NCI-H345 treated with DMSO at 0.1 percent for 48 hours (cell line): Measurements from ENCODE around the gene SYK.
"Not testable (repeated sequence)": the region's sequence is repeated elsewhere in the genome, so short reads cannot be mapped to it uniquely, and the experiment has no call there.

Experiments
- DNase-seq: peaks from one replicate; lab custom pipeline; 2025; ENCODE audit not compliant: unreplicated experiment; lab: John Stamatoyannopoulos, UW

Gene SYK

DNA sequence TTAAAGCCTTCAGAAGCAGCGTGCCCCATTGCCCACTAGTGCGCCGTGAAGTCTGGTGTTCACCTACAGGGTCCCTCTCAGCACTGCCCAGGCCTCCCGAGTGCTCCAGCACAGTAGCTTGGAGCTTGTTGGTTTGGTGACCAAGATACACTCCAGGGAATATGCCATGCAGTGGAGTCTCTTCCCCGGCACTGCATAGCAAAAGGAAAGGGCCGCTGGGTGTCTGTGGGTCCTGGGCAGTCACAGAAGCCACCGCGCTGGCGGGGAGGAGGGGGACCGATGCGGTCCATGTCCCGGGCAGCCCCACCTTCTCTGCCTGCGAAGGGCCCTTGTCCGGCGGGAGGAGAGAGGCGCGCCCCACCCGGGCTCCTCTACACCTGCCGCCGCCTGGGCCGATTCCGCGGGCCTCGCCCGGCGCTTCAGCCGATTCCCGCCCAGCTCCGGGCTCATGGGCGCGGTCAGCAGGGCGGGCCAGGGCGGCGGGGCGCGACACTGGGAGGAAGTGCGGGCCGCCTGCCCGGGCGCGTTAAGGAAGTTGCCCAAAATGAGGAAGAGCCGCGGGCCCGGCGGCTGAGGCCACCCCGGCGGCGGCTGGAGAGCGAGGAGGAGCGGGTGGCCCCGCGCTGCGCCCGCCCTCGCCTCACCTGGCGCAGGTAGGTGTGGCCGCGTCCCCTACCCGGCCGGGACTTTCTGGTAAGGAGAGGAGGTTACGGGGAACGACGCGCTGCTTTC is at the start of gene SYK:
SYK (plus strand) TSS at position 579 of the 732 bp plus-strand sequence. CDS start 42,080 bp downstream, outside the sequence.
- DNase-seq = no peak

DNA sequence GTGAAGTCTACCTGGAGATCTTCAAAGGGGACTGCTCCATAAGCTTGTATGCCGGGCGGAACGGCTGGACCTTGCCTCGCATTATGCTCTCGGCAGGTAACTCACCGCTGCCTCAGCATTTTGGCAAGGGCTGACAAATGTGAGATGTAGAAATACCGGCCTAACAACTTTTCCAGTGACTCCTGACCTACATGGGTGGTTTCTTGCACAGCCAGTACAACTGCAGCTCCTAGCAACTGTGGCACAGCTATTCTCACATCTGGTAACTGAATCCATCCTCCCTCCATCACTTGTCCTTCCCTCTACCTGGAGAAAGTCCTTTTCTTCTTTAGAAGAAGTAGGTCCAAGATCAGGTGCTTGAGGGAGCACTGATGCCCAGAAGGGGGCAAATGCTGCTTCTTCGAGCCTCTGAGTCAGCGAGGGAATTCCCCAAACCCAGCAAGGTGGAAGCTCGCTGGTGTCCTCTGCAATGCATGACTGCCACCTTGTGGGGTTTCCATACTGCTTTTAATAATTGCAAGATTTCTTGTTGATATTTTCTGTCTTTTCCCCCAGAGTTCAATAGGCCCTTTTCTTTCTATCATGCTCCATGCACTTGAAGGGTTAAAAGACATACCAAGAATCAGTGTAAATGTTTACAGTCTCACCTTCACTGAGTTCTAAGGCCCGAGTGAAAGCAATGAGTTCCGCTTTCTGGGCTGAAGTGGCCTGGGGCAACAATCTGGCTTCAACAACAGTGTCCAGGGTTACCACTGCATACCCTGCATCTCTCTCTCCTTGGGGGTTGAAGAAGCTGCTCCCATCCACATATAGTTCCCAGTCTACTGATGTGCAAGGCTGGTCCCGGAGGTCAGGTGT is 45.9 kb upstream of the SYK start:
- not testable (repeated sequence) for DNase-seq

DNA sequence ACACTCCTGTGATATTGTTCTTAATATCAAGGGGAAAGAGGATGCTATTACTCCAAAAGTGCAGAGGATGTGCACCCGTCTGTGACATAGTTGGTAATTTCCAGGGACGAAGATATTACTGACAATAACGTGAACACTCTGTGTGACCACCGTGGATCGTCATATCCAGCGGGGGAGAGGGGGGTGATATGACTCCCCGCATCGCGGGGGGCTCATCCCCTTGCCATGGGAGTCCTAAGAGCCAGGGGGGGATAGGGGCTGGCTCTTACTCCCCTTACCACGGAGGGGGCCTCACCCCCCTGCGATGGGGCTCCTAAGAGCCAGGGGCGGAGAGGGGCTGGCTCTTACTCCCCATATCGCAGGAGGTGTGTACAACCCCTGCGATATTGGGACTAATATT is 41.0 kb upstream of the SYK start:
- not testable (repeated sequence) for DNase-seq

DNA sequence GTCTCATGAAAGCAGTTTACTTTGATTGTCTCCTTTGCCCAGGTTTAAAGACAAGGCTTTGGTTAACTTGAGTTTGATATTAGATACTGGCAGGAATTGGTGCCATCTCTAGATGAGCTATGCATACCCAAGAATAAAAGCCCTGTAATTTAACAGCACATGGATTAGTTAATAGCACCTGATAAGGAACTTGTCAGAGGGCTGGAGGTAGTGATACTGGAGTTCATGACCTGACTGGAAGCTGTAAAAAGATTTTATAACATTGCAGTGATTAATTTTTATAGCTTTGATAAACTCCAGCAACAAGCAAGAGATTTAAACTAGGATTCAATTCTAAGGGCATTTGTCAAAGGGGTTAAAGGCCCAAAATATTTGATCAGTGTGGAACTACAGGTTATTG is 34.9 kb upstream of the SYK start:
- DNase-seq = no peak

DNA sequence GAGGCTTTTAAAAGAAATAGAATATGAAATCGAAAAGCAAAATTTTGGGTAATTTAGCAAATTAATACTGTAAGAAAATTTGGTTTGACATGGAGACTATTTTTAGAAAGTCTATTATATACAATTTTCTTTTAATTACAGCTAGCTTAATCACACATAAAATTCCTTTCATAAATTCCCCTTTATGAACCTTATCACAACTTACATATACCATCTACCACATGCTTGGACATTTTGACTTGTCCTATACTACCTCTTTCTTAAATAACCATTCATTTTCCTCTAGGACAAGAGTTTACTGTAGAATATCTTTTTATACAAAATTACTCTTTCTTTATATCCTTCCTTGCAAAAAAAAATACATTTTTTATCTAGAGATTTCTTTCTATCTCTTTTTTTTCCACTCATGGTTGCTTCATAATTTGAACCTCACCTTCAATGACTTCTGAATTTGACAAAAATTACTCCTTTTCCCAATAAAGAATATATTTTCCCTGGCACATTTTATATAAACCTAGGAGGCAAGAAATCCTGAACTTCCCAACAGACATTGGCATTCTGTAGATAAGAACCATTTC is 34.0 kb upstream of the SYK start:
- no peak for DNase-seq

DNA sequence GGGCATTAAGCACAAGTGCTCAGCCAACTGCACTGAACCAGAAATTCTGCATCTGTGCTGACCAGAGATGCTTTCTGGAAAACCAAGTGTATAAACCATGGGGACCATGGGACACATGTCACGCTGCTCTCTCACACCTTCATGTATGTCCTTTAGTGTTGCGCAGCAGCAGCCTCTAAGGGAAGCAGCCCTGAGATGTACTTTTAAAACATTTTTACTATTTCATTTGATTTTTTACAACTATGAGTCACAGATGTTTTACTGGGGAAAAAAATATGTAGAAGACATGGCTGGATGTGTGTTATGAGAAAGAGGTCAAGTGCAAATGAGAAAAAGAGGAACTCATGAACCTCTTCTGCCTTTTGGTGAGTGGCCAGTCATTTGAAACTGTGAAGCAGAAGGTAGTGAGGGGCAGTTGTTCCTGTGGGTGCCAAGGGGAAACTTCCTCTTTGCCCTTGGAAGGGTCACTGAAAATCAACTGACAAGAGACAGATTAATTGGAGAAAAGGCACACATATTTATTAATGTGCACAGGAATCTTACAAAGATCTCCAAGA is 31.4 kb upstream of the SYK start:
- DNase-seq = no peak

DNA sequence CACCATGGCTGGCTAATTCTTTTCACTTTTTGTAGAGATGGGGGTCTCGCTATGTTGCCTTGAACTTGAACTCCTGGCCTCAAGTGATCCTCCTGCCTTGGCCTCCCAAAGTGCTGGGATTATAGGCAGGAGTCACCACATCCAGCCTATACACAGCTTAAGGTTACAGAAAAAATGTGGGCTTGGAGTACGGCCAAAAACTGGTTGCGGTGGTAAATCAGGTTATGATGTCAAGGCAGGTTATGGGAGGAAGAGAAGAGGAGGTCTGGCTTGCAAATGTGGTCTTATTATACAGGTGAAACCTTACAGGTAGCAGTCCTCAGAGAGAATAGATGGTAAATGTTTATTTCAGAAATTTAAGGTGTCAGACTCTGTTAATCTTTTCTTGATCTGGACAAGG is 30.7 kb upstream of the SYK start:
- DNase-seq = no peak

DNA sequence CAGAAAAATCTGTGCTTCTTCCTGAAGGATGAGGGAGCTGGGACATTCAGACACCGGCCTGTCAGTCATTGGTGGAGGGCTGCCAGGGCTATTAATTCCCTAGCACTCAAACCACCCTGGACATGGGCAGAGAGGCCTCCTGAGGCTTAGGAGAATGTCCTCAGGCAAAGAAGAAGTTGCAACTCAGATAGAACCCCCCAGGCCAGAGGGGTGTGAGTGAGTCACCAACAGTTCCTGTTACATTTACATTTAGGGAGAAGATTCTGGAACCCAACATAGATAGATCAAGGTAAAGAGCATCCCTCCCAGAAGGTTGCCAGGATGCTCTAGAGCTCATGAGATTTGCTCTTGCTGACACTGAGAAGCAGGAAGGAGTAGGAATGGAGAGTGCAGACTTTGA is 29.2 kb upstream of the SYK start:
- DNase-seq = no peak

DNA sequence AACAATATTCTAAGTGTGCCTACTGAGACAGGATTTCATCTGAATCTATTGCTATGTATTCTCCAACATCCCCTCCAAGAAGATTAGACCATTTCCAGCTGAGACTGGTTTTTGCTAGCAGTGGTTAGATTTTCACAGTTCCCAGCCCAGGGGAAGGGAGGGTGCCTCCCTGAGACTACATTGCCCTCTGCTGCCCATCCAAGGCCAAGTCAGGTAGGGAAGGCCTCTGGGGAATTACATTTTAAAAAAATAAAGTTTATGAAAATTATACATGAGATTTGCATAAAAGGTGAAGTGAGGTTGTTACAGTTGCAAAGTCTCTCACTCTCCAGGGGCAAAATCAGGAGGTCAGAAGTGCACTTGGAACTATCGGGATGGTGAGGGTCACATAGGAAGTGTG is 28.0 kb upstream of the SYK start:
- DNase-seq = no peak

DNA sequence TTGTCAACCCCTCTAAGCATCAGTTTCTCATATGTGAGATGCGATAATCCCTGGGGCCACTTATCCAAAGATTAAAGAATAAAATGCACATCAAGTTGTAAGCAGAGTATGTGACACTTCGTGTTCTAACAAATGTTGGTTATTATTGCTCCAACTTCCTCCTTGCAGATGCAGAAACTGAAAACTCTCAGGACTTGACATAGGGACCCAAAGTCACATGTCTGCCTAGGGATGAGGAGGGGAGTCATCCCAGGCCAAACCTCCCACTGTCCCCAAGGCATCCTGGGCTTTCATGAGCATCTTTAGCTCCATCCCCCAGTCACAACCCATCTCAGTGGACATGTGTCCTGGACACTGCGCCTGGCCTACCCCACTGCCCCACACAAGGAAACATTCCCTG is 27.5 kb upstream of the SYK start:
- DNase-seq = no peak

DNA sequence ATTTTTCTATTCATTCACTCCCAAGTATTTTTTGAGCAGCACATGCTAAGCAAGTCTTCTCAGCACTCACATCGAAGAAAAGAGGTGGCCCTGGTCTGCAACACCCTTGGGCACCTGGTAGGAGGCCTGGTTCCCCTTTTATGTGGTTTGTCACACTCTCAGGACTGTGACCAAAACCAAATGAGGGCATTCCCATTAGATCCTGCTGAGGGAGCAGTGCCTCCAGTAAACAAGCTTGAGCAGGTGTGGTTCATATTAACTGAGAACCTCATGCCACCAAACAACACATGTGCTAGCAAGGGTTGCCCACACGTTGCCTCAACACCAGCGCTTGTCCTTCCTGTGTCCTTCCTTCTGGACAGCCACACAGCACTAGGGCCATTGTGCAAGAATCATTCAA is 26.9 kb upstream of the SYK start:
- no peak for DNase-seq

DNA sequence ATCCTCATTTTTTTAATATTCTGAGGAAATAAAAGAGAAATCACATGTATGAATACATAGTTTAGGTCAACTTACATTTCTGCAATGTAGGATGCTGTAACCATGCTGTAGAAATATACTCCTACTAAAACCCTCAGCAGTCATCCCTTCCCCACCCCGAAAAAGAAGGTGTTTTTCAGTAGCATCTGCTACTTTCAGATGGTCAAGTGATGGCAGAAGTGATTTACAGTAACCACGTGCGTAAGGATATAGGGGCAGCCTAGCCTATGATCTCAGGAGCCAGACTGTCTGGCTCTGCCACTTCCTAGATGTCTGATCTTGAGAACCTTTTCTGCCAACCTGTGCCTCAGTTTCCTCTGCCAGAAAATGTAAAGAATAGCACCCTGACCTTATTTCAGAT is 26.0 kb upstream of the SYK start:
- DNase-seq = no peak

DNA sequence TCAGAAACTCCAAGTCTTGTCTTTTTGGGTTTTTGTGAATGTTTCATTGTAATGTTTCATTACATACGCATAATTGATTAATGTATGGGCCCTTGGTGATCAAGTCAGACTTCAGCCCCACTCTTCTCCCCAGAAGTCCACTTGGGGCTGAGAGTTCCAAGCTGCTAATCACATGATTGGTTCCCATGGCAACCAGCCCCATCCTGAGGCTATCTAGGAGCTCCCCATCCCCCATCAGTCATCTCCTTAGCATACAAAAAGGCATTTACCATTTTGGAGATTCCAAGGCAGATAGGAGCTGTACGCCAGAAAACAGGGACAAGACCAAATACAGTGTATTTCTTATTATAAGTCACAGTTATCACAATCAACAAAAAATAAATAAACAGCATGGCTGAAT is 22.9 kb upstream of the SYK start:
- DNase-seq = no peak

DNA sequence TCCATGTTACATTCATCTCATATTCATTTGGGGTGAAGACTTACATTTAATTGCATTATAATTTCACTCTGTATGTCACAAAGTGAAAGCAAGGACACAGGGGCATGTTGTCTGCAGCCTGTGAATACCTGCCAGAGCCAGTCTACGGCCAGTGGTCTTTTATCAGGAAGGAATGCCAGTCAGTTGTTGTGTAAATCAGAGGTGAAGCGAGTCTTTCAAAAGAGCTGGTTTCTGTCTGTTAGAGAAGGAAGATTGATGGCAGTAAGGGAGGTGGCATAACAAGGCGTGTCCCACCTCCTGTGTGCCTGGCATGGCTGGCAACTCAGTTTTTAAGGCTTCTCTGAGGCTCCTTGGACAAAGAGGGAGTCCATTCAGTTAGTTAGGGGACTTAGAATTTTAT is 18.1 kb upstream of the SYK start:
- DNase-seq = no peak

DNA sequence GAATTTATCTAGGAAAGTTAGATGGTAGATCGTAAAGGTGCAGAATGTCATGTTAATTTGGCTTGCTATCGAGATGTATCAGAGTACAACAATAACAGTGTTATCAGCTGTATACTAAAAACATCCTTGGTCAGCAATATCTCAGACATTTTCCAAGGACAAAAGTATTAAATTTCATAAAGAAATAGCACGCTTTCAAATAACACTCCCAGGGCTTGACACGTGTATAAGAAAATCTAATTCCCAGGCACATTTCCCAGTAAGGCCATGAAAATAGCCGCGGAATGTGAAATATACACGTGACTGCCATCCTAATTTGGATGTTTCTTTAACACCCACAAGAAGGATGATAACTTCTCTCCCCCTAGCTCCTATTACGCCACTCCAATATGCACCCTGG is 17.7 kb upstream of the SYK start:
- no peak for DNase-seq

DNA sequence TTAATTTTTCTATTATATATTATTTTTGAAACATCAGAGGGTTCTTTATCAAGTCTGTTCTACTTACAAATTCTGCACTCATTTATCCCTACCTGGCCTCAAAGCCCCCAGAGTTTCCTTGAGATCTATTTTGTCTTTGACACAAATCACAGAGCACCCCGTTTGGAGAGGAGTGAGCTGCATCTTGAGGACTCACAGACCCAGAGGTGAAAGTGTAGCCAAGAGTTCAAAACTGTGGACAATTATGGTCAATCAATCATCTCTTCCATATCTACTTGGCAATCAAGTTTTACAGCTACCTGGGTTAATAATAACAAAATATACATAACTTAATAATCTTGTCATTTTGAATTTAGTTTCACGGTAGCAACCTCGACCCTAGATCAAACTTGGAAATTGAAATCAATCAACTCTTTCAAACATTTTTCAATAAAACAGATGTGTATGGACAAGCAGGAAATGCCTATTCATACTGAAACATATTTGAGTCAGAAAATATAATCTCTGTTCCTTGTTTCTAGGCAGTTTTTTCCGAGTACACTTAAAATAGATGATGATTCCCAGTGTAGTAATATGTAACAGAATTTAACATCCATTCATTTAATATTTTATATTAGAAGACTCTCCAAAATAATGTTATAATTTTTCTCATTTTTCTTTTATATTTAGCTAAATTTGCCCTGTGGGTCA is 13.7 kb upstream of the SYK start:
- no peak for DNase-seq

DNA sequence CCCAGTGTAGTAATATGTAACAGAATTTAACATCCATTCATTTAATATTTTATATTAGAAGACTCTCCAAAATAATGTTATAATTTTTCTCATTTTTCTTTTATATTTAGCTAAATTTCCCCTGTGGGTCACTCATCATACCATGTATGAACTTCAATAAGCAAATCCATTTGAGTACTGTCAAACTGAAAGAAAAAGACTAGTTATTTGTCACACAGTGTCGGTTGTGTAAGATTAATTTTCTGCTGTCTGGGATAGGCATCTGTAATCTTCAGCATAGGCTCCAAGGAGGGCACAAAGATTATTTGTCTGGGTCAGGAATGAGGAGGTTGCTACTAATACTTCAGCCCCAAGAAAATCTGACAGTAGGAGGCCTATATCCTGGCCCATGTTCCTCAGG is 13.1 kb upstream of the SYK start:
- not testable (repeated sequence) for DNase-seq

DNA sequence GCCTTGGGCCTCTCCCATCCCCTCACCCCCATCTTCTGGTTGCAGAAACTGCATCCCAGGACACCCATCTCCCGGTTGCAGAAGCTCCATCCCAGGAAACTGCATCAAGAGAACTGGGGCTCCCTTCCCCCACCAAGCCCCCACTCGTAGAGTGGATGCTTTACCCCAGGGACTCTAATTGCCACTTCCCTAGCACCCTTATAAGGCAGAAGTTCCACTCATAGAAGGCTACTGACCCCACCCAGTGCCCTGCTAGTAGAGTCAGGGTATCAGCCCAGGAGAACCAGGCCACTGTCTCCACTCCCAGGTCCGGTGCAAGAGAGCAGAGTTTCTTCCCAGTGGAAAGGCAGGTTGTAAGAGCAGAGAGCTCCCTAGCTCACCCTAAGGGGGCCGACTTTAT is 12.2 kb upstream of the SYK start:
- DNase-seq = no peak

DNA sequence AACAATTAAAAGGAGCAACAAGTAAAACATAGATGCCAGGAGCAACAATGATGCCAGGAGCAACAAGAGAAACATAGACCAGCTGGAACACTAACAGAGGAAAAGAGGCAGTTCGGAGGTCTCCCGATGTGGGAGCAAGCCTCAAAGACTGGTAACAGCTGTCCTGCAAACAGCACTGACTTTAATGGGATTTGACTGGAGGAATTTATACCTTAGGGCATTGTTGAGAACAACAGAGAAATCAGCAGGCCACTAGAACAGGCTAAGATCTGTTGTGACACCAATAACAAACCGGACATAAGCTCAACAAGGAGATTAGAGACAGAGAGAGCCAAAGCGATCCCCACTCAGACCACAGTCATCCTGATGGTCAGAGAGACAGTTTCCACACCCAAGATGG is 11.8 kb upstream of the SYK start:
- no peak for DNase-seq

DNA sequence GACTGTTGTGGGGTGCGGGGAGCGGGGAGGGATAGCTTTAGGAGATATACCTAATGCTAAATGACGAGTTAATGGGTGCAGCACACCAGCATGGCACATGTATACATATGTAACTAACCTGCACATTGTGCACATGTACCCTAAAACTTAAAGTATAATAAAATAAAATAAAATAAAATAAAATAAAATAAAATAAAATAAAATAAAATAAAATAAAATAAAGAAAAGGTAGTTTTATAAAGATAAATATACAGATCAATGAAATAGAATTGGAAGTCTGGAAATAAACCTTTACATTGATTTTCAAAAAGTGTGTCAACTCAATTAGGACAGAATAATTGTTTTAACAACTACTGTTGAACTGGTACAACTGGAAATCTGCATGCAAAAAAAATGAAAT is 8.6 kb upstream of the SYK start:
- DNase-seq = not testable (repeated sequence)

DNA sequence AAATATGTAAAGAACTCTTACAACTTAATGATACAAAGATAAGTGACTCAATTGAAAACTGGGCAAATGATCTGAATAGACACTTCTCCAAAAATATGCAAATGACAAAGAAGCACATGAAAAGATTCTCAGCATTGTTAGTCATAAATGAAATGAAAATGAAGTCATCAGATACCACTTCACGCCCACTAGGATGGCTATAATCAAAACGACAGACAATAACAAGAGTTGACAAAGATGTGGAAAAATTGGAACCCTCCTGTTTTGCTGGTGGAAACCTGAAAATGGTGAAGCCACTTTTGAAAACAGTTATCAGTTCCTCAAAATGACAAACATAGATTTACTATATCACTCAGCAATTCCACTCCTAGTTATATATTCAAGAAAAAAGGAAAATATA is 7.9 kb upstream of the SYK start:
- DNase-seq = no peak
